Ascending aorta (tissue), 2 donors: ENCODE results near the gene RNASEL. TPM values are rescaled to one million over a fixed set of nuclear protein-coding genes. Genes with fewer than 3 reads are reported as not detected.

Source experiments
- DNase-seq, 2 donors: peaks; one replicate each; pipeline ENCODE4 v3.0.0-alpha.2; 2019; ENCODE audit warnings: low spot score in 2 of 2
- H3K27ac ChIP-seq, 2 donors: fragments of 200-600 bp; sonication (generic); one replicate each; pipeline ENCODE4 v1.5.1; 2016 to 2017; ENCODE audit warnings: mild to moderate bottlenecking in 1 of 2
- H3K27me3 ChIP-seq: fragments of 200-600 bp; sonication (generic); one replicate; pipeline ENCODE4 v1.5.1; 2017
- H3K36me3 ChIP-seq, 2 donors: fragments of 200-600 bp; sonication (generic); one replicate each; pipeline ENCODE4 v1.5.1; 2016
- H3K4me1 ChIP-seq, 2 donors: fragments of 200-600 bp; sonication (generic); one replicate each; pipeline ENCODE4 v1.5.1; 2016 to 2017; ENCODE audit warnings: mild to moderate bottlenecking in 1 of 2
- H3K4me3 ChIP-seq, 2 donors: fragments of 200-600 bp; sonication (generic); one replicate each; pipeline ENCODE4 v1.5.1; 2016 to 2017; ENCODE audit warnings: mild to moderate bottlenecking in 1 of 2
- H3K9me3 ChIP-seq, 2 donors: fragments of 200-600 bp; sonication (generic); one replicate each; pipeline ENCODE4 v1.5.1; 2016
- CTCF ChIP-seq, 3 experiments: fragments of 200-600 bp in 2 of 3; fragments of 450-650 bp in 1 of 3; sonication (generic) in 2 of 3; IDR thresholded peaks; one replicate each; pipeline ENCODE4 v1.5.1; 2016 to 2019; ENCODE audit warnings: antibody characterized with exemption in 3 of 3, mild to moderate bottlenecking in 1 of 3, moderate library complexity in 1 of 3
- intact Hi-C: fragments of 100-400 bp; cut with DNase I; formaldehyde crosslinking; loops from one replicate; pipeline ENCODE4 v1.15.1; 2023
- total RNA-seq: library from RNA; depleted of rRNA; stranded (reverse); fragments of >200 nt; gene quantifications from one replicate; pipeline ENCODE4 v1.1.0, GENCODE V29; 2016

The RNASEL gene
- total RNA-seq, 1 donor from 2014 or later: 0.43 TPM

GRCh38 chr1:182611787-182612186 is 22.7 kb upstream of the RNASEL start:
- TF ChIP-seq CTCF (IDR thresholded peaks at IDR 0.05): no peak
- no peak overlapping the region for H3K27ac ChIP-seq
- DNase-seq: no peak
- peaks cover 17 to 22% of the 10 kb centered on the region in 2 donors for H3K4me1 ChIP-seq
- no peaks in the 10 kb centered on the region for H3K9me3 ChIP-seq
- H3K4me3 ChIP-seq: no peak overlapping the region
- intact Hi-C loops: loop anchor here (10.0 kb wide), 2 partner anchors 703 to 1023 kb away; partner anchors contain the start of gene ARPC5
- H3K27me3 ChIP-seq: no peaks in the 10 kb centered on the region
- H3K36me3 ChIP-seq: no peaks in the 10 kb centered on the region

- Histone ChIP-seq H3K27ac (no peak overlapping the region), H3K4me1 (peaks cover 12 to 17% of the 10 kb centered on the region in 2 donors), H3K27me3 (no peaks in the 10 kb centered on the region), H3K36me3 (no peaks in the 10 kb centered on the region), H3K4me3 (no peak overlapping the region), H3K9me3 (no peaks in the 10 kb centered on the region)
- no peak for TF ChIP-seq CTCF (IDR thresholded peaks at IDR 0.05)
- no peak for DNase-seq
- intact Hi-C loops: loop anchor here (10.0 kb wide), 2 partner anchors 703 to 1023 kb away; partner anchors contain the start of gene ARPC5
Observed at GRCh38 chr1:182611326-182611725, 22.3 kb upstream of the RNASEL start.

GRCh38 chr1:182610606-182611194 is 21.6 kb upstream of the RNASEL start:
- no peaks in the 10 kb centered on the region for H3K9me3 ChIP-seq
- intact Hi-C loops: loop anchor here (10.0 kb wide), 2 partner anchors 704 to 1024 kb away; partner anchors contain the start of gene ARPC5
- TF ChIP-seq CTCF (IDR thresholded peaks at IDR 0.05): no peak

GRCh38 chr1:182608845-182609610 is 20.0 kb upstream of the RNASEL start:
- intact Hi-C loops: no loop called here
- H3K4me3 ChIP-seq: no peak overlapping the region
- TF ChIP-seq CTCF (IDR thresholded peaks at IDR 0.05): no peak

More at GRCh38 chr1:182610606-182611194, 21.6 kb upstream of the RNASEL start:
- Histone ChIP-seq H3K4me3 (no peak overlapping the region), H3K27me3 (no peaks in the 10 kb centered on the region), H3K4me1 (peaks cover 6 to 11% of the 10 kb centered on the region in 2 donors), H3K36me3 (no peaks in the 10 kb centered on the region), H3K27ac (no peak overlapping the region)
- no peak for DNase-seq

GRCh38 chr1:182608236-182608635 is 19.2 kb upstream of the RNASEL start:
- TF ChIP-seq CTCF (IDR thresholded peaks at IDR 0.05): no peak
- intact Hi-C loops: no loop called here
- H3K36me3 ChIP-seq: no peaks in the 10 kb centered on the region
- no peak overlapping the region for H3K4me3 ChIP-seq
- H3K4me1 ChIP-seq: peaks cover 8 to 13% of the 10 kb centered on the region in 2 donors
- no peak for DNase-seq
- no peaks in the 10 kb centered on the region for H3K9me3 ChIP-seq
- no peak overlapping the region for H3K27ac ChIP-seq
- no peaks in the 10 kb centered on the region for H3K27me3 ChIP-seq

More at GRCh38 chr1:182608845-182609610, 20.0 kb upstream of the RNASEL start:
- Histone ChIP-seq H3K36me3 (no peaks in the 10 kb centered on the region), H3K9me3 (no peaks in the 10 kb centered on the region), H3K27me3 (no peaks in the 10 kb centered on the region), H3K27ac (no peak overlapping the region), H3K4me1 (peaks cover under 1 to 6% of the 10 kb centered on the region in 2 donors)
- no peak for DNase-seq
